Activated gamma-delta T cell (primary cell): ENCODE results near the gene PQBP1.

Source experiments
- DNase-seq: peaks from one replicate; lab custom pipeline; 2025; lab: John Stamatoyannopoulos, UW

PQBP1 gene

DNA sequence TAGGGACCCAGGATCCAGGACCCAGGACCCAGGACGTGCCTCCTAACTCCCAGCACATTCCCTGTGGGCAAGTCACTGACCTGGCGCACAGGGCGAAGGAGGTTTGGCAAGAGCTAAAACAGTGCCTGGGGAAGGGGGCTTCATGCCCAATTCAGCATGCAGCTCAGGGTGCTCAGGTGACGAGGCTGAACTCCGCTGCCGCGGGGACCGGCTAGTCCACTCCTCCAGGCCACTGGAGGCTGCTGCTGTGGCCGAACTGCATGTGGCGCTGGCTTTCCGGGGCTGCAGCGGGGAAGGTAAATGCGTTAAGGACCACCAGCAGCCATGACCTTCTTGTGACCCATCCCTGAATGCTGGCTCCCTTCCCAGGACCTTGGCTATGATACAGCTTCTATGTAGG lies 26.0 kb downstream of the PQBP1 start:
- DNase-seq = no peak

DNA sequence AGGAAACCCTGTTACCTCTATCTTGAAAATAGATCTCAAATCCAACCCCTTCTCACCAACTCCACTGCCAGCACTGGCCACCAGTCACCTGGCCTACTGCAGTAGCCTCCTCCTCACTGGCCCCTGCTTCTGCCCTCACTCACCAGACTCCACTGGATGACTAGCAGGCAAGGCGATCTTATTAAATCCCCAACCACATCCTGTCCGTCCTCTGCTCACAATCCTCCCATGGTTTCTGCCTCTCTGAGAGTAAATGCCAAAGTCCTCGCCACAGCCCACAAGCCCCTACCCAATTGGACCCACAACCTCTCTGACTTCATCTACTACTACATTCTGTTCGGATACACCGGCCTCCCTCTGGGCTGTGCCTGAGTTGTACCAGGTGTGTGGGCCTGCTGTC lies 26.5 kb downstream of the PQBP1 start:
- DNase-seq = no peak

DNA sequence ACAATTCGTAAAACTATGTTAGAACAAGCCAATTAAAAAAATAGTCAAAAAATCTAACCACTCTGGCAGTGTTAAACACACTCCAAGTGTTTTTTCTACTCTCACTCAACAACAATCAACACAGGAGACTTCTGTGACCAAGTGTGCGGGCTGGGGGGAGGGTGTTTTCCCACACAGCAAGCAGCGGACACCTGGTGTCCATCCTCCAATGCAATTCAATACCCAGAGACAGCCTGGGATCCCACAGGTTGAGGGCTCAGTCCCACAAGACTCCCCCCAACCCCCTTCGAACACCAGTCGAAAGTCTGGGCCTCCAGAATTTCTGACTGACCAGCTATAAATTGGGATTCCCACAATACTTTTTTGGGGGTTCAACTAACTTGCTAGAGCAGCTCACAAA lies 29.4 kb downstream of the PQBP1 start:
- no peak for DNase-seq

DNA sequence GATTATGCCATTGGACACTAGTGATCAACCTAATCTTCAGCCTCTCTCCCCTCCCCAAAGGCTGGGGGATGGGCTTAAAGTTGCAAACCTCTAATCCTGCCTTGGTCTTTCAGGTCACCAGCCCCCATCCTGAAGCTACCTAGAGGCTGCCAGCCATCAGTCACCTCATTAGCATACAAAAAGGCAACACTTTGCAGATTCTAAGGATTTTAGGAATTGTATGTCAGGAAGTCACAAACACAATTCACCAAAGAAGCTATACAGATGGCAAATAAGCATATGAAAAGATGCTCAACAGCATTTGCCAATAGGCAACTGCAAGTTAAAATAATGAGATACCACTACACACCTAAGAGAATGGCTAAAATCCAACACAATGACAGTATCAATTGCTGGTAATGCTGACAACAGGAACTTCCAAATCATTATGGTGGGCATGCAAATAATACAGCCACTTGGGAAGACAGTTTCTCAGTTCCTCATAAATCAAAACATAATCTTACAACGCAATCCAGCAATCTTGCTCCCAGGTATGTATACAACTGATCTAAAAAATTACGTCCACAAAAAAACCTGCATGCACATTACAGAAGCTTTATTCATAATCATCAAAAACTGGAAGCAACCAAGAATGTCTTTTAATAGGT lies 30.1 kb downstream of the PQBP1 start:
- DNase-seq = no peak

DNA sequence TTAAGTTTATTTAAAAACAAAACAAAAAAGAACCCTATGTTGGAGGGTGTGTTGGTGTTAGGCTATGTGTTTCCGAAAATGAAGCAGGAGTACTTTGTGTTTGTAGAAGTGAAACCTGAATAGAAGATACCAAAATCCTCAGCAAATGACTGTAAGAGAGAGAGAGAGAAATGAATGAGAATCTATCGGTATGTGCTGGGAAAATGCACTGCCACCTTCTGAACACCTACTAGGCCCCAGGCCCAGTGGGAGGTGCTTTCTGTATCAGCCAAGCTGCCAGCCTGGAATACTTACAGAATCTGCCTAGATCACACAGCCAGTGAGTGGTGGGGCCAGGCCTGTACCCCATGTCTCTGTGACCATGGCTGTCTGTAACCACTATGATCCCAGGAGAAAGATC lies 36.0 kb downstream of the PQBP1 start:
- DNase-seq = no peak

DNA sequence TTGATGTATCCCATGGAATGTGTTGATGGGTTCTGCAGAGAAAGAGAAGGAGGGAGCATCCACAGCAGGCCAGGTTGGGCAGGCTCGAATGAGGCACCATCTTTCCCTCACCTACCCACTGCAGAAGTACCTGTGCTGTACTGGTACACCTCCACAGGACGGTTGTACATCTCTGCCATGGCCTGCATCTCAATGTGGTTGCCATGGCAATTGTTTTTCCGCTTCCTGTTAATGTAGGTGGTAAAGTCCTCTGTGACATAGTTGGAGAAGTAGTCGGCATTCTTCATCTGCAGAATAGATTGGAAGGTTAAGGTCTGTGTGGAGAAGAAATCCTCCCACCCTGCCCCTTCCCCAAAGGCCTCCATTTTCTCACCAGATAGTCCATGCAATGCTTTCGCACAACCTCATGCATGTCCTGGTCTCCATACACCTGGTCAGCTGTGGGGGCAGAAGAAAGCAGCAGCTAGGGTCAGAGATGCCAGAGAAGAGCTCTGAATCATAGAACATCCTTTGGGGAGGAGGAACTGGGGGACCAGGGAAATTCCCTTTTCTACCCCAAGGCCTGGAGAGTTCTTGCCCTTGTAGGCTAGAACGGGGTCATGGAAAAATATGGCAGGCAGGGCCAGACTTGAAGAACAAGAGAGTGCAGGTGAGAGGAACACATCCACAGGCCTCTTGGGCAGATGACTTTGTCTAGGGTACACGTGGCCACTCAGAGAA lies 37.0 kb downstream of the PQBP1 start:
- DNase-seq = no peak

DNA sequence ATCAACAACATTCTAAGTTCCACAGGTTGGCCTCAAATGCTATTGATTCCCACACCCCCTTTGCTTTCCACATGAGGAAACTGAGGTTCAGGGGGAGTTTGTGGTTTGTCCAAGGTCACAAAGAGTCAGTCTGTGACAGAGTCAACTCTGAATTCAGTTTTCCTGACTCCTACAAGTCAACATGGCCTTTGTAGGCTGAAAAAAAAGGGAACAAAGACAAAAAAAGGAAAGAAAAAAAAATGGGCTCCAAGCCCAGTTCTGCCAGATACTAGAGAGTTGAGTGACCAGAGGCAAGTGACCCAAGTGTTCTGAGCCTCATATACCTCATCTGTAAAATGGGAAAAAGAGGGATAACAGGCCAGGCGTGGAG lies 37.6 kb downstream of the PQBP1 start:
- no peak for DNase-seq

DNA sequence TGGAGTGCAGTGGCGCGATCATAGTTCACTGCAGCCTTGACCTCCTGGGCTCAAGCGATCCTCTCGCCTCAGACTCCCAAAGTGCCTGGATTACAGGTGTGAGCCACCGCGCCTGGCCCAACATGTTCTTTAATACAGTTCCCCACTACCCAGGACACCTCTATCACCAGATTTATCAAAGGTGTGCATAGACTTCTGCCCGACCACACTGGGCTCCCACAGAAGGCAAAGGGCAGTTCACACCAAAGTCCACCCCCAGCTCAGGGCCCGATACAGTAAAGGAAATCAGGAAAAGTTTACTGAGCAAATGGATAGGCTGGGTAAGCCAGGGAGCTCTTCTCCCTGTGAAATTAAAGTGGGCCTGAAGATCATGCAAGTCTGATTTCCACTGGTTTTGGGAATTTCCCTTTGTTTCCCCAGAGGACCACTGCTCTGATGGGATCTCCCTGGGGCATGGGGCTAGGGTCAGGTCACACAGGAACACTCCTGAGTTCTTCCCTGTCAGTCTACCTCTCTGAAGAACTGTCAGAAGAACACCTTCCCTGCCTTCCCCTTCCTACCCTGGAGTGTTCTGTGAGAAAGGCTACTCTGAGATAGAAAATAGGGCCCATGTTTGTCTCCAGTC lies 38.8 kb downstream of the PQBP1 start:
- DNase-seq = no peak

DNA sequence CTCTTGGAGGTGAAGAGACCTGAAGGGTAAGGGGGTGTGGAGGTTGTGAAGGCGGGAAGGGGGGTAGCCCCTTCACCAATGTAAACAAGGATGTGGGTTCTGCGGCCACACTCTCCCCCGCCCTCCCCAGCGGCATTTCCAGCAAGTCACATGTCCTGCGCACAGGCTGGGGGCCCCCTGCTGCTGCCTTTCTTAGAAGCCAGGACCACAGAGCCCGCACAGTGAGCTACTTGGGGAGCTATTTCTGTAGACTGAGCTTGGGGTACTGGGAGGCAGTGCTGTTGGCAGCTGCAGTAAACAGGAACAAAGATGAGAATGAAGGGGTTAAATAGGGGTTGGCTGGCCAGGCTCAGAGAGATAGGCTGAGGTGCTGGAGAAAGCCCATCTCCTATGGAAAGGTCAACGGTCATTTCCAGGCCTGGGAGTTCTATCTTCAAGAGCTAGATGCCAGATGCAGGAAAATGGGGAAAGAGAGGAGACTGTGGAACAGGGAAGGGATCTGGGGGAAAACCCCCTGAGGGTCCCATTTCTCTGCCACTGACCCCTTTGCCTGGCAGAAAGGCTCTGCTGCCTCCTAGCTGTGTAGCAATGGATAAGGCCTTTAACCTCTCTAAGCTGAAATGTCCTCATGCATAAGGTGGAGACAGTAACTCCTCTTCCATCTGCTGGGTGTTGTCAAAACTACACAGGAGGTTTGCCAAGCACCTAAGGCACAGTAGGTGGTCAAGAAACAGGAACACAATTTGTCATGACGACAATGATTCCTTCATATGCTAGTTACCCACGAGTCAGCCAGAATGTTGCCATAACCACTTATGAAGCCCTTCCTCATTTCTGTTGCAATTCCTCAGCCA lies 39.6 kb downstream of the PQBP1 start:
- DNase-seq = peak; percentile 62

DNA sequence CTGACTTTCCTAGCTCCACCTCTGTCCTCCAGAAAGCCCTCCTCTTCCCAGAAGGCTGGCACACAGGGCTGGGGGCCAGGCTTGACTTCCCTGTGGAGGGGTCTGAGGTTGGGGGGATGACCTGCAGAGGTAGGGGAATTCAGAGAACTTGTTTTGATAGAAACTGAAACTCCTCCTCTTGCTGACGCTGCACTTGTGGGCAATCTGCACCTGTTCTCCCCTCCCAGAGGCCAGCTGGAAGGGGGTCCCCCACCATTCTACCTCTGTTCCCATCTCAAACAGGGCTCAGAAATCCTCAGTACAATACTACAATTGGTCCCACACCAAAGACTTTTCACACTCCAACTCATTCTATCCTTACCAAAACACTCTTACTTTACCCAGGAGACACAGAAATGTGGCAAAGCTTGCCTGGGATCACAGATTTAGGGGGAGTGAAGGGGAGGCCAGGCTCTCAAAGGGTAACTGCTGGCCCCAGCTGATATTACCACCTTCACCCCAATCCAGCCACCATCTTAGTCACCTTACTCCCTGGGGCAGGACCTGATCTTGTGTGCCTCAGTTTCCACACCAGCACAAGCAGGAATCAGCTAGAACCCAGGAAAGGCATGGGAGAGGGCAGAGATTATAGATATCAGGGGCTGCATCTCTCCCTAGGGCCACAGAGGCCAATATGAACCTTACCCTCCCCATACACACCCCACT lies 41.1 kb downstream of the PQBP1 start:
- no peak for DNase-seq

DNA sequence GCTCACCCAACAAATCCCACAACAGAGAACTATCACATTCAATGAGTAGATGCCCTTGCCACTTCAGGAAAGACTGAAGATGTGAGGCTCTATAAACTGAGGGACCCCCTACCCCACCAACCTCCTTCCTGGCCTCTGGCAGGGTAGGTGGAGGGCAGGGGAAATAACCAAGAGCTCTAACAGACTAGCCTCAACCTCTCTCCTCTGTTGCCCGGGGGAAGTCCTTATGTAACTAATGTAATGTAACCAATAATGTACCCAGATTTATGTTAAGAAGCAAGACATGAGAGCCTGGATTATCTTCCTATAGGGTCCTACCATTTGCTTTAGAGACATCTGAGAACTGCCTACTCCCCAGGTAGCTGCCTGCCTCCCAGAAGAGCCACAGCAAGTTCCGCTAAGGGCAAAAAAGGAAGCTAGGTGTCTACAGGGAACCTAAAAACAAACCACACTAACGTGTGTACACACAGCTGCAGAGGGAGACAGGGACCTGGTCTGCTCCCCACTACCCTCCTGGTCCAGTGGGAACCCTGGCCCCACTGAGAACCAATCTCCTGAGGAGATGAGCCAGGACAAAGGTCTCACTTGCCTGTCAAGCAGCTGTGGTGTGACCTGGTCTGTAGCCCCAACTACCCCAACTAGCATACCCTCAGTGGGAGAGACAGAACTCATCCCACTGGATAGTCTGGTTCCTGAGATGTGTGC lies 41.9 kb downstream of the PQBP1 start:
- no peak for DNase-seq

DNA sequence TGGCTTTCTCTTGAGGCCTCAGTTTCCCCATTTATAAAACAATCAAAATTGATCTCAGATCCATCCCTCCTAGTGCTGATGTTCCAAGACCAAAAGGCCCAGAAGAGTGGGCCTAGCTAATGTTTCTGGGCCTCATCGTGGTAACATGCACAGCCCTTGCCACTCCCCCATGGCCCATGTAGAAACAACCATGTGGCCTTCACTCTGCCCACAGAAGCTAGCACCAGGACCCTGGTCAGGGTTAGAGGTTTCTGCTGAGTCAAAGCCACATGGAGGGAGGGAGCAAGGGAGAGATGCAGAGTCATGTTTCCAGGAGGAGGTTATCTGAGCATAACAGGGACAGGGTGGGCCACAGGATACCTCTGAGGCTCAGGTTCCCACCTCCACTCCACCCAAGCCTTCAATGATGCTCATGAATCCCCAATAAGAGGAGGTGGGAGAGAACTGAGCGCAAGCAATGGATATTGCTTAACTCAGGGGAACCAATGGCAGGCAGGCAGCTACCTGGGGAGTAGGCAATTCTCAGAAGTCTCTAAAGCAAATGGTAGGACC lies 42.8 kb downstream of the PQBP1 start:
- DNase-seq = no peak

DNA sequence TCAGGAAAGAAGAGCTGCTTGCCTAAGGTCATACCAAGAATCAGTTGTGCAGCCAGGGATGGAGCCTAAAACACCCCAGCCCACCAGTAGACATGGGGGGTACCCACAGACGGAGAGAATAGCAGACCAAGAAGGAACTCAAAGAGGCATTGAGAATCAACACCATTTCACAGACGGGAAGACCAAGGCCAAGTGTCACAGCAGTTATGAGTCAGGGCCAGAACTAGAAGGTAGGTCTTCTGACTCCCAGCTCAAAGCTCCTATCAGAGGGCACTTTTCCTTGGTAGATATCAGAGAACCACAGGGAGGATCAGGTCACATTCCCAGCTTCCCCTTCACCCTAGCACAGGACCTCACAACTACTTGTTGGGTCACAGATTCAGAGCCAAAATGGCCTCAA lies 45.2 kb downstream of the PQBP1 start:
- no peak for DNase-seq

DNA sequence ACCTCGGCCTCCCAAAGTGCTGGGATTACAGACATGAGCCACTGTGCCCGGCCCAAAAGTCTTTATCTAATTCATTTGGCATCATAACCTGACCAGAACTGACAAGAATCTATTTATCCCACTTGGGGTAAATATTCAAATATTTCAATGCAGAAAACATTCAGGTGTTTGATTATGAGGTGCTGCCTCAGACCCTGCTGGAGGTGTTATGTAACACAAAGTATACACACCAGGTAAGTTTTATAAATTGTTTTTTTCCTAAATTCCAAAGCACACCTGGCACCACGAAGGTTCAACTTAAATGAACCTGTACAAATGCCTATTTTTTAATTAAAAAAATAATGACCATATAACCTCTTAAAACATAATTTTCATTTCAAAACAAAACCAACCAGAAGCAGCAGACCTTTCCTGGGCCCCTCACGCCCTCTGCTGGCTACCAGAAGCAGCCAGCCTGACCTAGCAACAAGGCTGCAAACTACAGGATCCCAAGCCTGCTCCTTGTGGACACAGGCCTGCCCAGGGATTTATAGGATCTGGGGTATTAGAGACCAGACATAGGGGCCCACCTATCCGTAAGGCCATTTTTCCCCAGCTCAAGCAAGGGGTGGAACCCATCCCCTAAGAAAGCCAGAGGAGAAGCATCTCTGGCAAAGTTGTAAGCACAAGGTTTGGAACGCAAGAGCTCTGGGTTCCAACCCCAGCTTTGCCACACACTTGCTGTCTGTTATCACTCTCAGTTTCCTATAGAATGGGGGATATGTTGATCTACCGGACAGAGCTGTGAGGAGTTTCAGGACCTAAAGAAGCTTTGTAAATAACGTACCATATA lies 48.0 kb downstream of the PQBP1 start:
- no peak for DNase-seq

DNA sequence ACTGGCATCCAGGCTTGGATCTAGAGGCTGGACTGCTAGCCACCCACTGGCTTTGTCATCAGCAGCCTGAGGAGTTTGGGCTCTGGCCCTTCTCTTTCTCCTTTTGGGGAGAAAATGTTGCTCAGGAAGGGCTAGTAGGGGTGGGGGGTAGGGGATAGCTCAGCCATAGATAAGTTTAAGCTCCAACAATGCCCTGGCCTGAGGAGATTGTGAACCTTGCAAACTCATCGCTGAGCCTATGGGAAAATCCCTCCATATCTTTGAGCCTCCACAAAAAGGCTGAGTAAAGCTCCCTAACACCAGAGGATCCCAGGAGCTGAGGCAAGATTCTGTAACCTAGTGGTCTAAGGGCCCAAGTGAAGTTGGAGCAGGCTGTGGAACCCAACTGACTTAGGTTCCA lies 50.9 kb downstream of the PQBP1 start:
- DNase-seq = no peak
